ENCODE data around the gene TMPRSS13. TPM values are rescaled to one million over a fixed set of nuclear protein-coding genes. Genes with fewer than 3 reads are reported as not detected.

TMPRSS13 gene
- total RNA-seq, 2 donors from 2014 or later, result 1.2 to 14.7 TPM

DNA sequence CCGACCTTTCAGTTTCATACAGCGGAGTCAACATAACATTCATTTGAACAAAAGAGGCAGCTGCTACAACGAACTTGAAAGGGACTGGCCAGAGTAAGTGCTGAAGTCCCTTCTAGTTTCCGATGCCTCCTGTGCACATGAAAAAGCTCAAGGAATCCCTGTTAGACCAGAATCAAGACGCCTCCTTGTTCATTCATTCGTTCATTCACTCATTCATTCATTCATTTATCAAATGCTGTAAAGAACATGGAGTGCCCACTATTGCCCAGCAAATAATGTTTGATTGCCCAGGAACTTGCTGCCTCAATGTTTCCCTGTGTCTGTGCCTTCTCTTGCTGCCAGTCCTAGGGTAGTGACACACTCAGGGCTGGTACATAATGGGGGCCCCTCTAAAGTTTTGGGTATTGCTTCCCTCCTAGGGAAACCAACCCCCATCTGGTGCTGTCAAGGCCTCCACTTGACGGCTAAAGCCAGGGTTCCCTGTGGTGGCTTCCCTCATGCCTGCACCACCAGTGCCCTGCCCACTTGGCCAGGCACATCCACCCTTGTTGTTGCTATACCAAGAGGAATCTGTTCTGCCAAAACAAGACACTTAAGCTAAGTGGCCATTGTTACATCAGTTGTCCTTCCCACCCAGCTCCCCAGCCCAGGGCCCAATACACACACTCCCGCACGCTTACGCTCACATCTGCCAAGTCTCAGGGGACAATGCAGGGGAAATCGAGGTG is 3.8 kb downstream of the TMPRSS13 start:
- Histone ChIP-seq H3K4me3 (no peak overlapping the region), H3K27me3 (replicated peaks; ENCODE audit: insufficient read depth) (no peaks in the 10 kb centered on the region), H3K27ac (no peak overlapping the region), H3K36me3 (no peaks in the 10 kb centered on the region), H3K4me1 (replicated peaks) (no peaks in the 10 kb centered on the region), H3K9me3 (no peaks in the 10 kb centered on the region)
- 77% methylated on average over 11 of the region's 11 CpGs for WGBS
- intact Hi-C loops (cut with DNase I), result no loop called here
- no peak for TF ChIP-seq POLR2A (IDR thresholded peaks at IDR 0.05)
- no peak for TF ChIP-seq POLR2AphosphoS5 (IDR thresholded peaks at IDR 0.05)
- TF ChIP-seq, protein P1, sequence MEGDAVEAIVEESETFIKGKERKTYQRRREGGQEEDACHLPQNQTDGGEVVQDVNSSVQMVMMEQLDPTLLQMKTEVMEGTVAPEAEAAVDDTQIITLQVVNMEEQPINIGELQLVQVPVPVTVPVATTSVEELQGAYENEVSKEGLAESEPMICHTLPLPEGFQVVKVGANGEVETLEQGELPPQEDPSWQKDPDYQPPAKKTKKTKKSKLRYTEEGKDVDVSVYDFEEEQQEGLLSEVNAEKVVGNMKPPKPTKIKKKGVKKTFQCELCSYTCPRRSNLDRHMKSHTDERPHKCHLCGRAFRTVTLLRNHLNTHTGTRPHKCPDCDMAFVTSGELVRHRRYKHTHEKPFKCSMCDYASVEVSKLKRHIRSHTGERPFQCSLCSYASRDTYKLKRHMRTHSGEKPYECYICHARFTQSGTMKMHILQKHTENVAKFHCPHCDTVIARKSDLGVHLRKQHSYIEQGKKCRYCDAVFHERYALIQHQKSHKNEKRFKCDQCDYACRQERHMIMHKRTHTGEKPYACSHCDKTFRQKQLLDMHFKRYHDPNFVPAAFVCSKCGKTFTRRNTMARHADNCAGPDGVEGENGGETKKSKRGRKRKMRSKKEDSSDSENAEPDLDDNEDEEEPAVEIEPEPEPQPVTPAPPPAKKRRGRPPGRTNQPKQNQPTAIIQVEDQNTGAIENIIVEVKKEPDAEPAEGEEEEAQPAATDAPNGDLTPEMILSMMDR (IDR thresholded peaks at IDR 0.05), result no peak
- DNase-seq (ENCODE audit: low spot score), result no peak

DNA sequence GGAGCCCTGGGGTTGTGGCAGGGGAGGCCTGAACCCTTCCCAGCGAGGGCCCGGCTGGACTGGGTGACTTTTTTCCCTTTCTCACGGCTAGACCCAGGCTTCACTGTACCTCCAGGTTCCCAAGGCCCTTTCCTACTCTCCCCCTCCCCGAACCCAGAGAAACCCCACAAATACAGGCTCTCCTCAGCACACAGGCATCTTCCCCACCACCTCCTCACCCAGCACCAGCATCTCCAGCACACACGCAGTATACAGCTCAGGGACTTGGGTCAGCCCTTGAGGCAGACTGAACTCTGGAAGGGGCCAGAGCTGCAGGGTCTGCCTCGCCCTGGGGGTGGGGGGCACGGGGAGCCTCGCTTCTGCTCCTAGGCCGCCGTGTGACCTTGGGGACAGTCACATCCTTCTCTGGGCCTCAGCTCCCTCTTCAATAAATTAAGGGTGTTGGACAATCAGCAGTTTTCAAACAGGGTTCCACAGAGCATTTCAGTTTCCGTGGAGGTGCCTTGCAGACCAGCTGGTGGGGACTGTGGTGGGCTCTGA is 4.5 kb downstream of the TMPRSS13 start:
- Histone ChIP-seq H3K27ac (no peak overlapping the region), H3K4me1 (replicated peaks) (no peaks in the 10 kb centered on the region), H3K9me3 (no peaks in the 10 kb centered on the region), H3K36me3 (no peaks in the 10 kb centered on the region), H3K27me3 (replicated peaks; ENCODE audit: insufficient read depth) (no peaks in the 10 kb centered on the region), H3K4me3 (no peak overlapping the region)
- TF ChIP-seq, protein P1 (IDR thresholded peaks at IDR 0.05), result no peak
- no peak for TF ChIP-seq POLR2A (IDR thresholded peaks at IDR 0.05)
- no peak for TF ChIP-seq POLR2AphosphoS5 (IDR thresholded peaks at IDR 0.05)
- no peak for DNase-seq (ENCODE audit: low spot score)
- 93% methylated on average over 11 of the region's 11 CpGs for WGBS
- intact Hi-C loops (cut with DNase I), result no loop called here

DNA sequence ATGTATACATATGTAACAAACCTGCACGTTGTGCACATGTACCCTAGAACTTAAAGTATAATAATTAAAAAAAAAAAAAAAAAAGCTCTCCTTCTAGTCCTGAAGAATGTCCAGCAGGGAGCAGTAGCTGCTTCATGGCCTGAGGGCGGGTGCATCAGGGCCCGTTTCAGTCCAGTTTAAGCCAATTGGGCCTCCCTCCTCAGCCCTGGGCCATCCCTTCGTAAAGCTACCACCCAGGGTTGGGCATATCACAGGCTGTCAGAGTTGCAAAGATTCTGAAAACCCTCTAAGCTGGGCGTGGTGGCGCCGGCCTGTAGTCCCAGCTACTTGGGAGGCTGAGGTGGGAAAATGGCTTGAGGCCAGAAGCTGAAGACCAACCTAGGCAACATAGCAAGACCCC is 5.4 kb downstream of the TMPRSS13 start:
- 82% methylated on average over 7 of the region's 7 CpGs for WGBS
- no peak overlapping the region for H3K4me3 ChIP-seq
- no peaks in the 10 kb centered on the region for H3K9me3 ChIP-seq
- intact Hi-C loops (cut with DNase I), result no loop called here
- no peaks in the 10 kb centered on the region for H3K4me1 ChIP-seq (replicated peaks)
- no peaks in the 10 kb centered on the region for H3K36me3 ChIP-seq
- no peak overlapping the region for H3K27ac ChIP-seq
- no peak for TF ChIP-seq POLR2A (IDR thresholded peaks at IDR 0.05)
- no peak for TF ChIP-seq POLR2AphosphoS5 (IDR thresholded peaks at IDR 0.05)
- TF ChIP-seq, protein P1 (IDR thresholded peaks at IDR 0.05), result no peak
- DNase-seq (ENCODE audit: low spot score), result no peak
- H3K27me3 ChIP-seq (replicated peaks; ENCODE audit: insufficient read depth), result no peaks in the 10 kb centered on the region

DNA sequence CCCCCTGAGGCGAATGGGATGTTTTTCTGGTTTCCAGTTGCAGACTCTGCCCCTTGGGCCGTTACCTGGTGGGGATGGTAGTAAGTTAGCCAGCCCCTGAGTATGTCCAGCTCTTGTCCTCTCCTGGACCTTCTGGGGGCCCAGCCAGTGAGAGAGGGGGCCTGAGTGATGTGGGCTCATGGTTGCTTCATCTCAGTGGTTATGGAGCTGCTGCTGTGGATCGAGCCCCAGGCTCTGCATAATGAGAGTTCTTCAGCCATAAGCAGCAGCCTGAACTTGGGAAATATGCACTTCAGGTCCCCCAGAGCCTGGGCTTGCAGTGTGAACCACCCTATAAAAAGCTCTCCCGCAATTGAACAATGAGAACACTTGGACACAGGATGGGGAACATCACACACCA is 5.9 kb downstream of the TMPRSS13 start:
- no peaks in the 10 kb centered on the region for H3K4me1 ChIP-seq (replicated peaks)
- H3K9me3 ChIP-seq, result no peaks in the 10 kb centered on the region
- no peak for DNase-seq (ENCODE audit: low spot score)
- WGBS, result 95% methylated on average over 4 of the region's 4 CpGs
- TF ChIP-seq POLR2AphosphoS5 (IDR thresholded peaks at IDR 0.05) (no peak), POLR2A (IDR thresholded peaks at IDR 0.05) (no peak)
- TF ChIP-seq, protein P1 (IDR thresholded peaks at IDR 0.05), result no peak
- no peaks in the 10 kb centered on the region for H3K27me3 ChIP-seq (replicated peaks; ENCODE audit: insufficient read depth)
- no peak overlapping the region for H3K27ac ChIP-seq
- intact Hi-C loops (cut with DNase I), result no loop called here
- no peaks in the 10 kb centered on the region for H3K36me3 ChIP-seq
- H3K4me3 ChIP-seq, result no peak overlapping the region

DNA sequence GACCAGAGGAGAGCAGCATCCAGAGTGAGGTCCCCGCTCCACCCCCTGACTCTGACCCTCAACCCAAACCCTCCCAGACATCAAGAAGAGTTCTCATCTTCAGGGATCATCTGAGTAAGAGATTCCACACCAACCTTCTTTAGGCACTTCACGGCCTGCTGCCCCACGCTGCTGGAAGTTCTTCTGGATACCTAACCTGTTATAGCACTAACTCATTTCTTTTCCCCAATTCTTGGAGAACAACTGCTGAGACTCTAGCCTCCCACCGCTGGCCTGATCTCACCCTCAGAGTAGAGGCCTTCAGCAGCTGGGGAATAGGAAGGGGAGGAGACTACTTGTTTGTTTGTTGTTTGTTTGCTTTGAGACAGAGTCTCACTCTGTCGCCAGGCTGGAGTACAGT is 7.3 kb downstream of the TMPRSS13 start:
- intact Hi-C loops (cut with DNase I), result no loop called here
- Histone ChIP-seq H3K27ac (no peak overlapping the region), H3K4me1 (replicated peaks) (no peaks in the 10 kb centered on the region), H3K4me3 (no peak overlapping the region), H3K36me3 (no peaks in the 10 kb centered on the region), H3K27me3 (replicated peaks; ENCODE audit: insufficient read depth) (no peaks in the 10 kb centered on the region), H3K9me3 (no peaks in the 10 kb centered on the region)
- TF ChIP-seq POLR2A (IDR thresholded peaks at IDR 0.05), result no peak
- TF ChIP-seq POLR2AphosphoS5 (IDR thresholded peaks at IDR 0.05), result no peak
- TF ChIP-seq, protein P1 (IDR thresholded peaks at IDR 0.05), result no peak
- 100% methylated on average over 5 of the region's 5 CpGs for WGBS
- DNase-seq (ENCODE audit: low spot score), result no peak
